Endodermal cell (in vitro differentiated cells): ENCODE measurements around the gene PNN. TPM values are rescaled to one million over a fixed set of nuclear protein-coding genes. Genes with fewer than 3 reads are reported as not detected.

Source experiments
- DNase-seq: peaks from one replicate; pipeline ENCODE4 v3.0.0-alpha.2; 2017
- H3K27ac ChIP-seq: 2 replicates; pipeline ENCODE4 v1.5.1; 2013; ENCODE audit warnings: mild to moderate bottlenecking, low read depth, low read length, moderate library complexity
- H3K27me3 ChIP-seq: 2 replicates; pipeline ENCODE4 v1.6.1; 2013; ENCODE audit warnings: mild to moderate bottlenecking, low read length, moderate library complexity; ENCODE audit not compliant: insufficient read depth, control insufficient read depth, poor library complexity, severe bottlenecking
- H3K36me3 ChIP-seq: 2 replicates; pipeline ENCODE4 v1.7.0; 2013; ENCODE audit warnings: mild to moderate bottlenecking, low read length, moderate library complexity; ENCODE audit not compliant: control insufficient read depth, insufficient read depth
- H3K4me1 ChIP-seq: one replicate; pipeline ENCODE4 v1.7.0; 2013; ENCODE audit warnings: low read length; ENCODE audit not compliant: control insufficient read depth, insufficient read depth
- H3K4me3 ChIP-seq: 2 replicates; pipeline ENCODE4 v1.5.1; 2013; ENCODE audit warnings: mild to moderate bottlenecking, low read length, moderate library complexity
- H3K9ac ChIP-seq: 2 replicates; pipeline ENCODE4 v1.6.1; 2013; ENCODE audit warnings: mild to moderate bottlenecking, low read length, moderate library complexity; ENCODE audit not compliant: poor library complexity, severe bottlenecking; ENCODE audit errors: extremely low read depth
- H3K9me3 ChIP-seq: 2 replicates; pipeline ENCODE4 v1.6.1; 2013; ENCODE audit warnings: mild to moderate bottlenecking, low read length, moderate library complexity; ENCODE audit not compliant: control insufficient read depth
- H3K27ac Mint-ChIP-seq: 2 replicates; pipeline ENCODE4 v1.8.0; 2020; ENCODE audit warnings: mixed read lengths
- H3K27me3 Mint-ChIP-seq: 2 replicates; pipeline ENCODE4 v1.8.0; 2021; ENCODE audit warnings: mild to moderate bottlenecking, mixed read lengths; ENCODE audit not compliant: insufficient read depth
- H3K36me3 Mint-ChIP-seq: 2 replicates; pipeline ENCODE4 v1.8.0; 2020; ENCODE audit warnings: low read depth, mixed read lengths
- H3K4me1 Mint-ChIP-seq: 2 replicates; pipeline ENCODE4 v1.8.0; 2020; ENCODE audit warnings: mixed read lengths
- H3K4me3 Mint-ChIP-seq: 2 replicates; pipeline ENCODE4 v1.8.0; 2020; ENCODE audit warnings: mild to moderate bottlenecking, moderate library complexity, mixed read lengths
- H3K9me3 Mint-ChIP-seq: 2 replicates; pipeline ENCODE4 v1.8.0; 2020; ENCODE audit warnings: mild to moderate bottlenecking, mixed read lengths
- CTCF ChIP-seq: fragments of 200-600 bp; sonication (generic); conservative IDR thresholded peaks from 2 replicates; pipeline ENCODE4 v1.5.0; 2021; ENCODE audit warnings: antibody characterized with exemption, mild to moderate bottlenecking
- WGBS, 2 experiments: methylation state at CpG; one replicate each; pipeline versions ENCODE4 v1.1.5 to v1.1.7; 2013; ENCODE audit warnings: missing lambda C conversion rate in 2 of 2, mixed read lengths in 1 of 2; ENCODE audit not compliant: insufficient coverage in 1 of 2, insufficient read length in 1 of 2; 5-methylcytosine and 5-hydroxymethylcytosine counted together
- total RNA-seq, 2 donors: library from RNA; stranded (reverse); fragmentation: NEBNext Ultra II Directional in 1 of 2; extraction: Animal tissue kit (Norgen Biotek cat#: 25700) in 1 of 2; gene quantifications; 2 replicates in 1 of 2; 3 replicates in 1 of 2; pipeline ENCODE4 v1.2.1, GENCODE V29; 2021

The PNN gene
- total RNA-seq, 2 donors from 2014 or later, result 122 to 148 TPM

GRCh38 chr14:39184628-39185255 lies 9.7 kb downstream of the PNN start:
- TF ChIP-seq CTCF, result no peak
- WGBS, 2 experiments, result 91 to 95% methylated on average over 2 to 4 of the region's 4 CpGs
- Mint-ChIP-seq H3K36me3 (peaks cover 30% of the 10 kb centered on the region), H3K27me3 (no peaks in the 10 kb centered on the region), H3K27ac (peak overlapping the region; percentile 6), H3K9me3 (no peaks in the 10 kb centered on the region), H3K4me1 (peaks cover 15% of the 10 kb centered on the region), H3K4me3 (no peak overlapping the region)
- Histone ChIP-seq H3K9ac (no peak overlapping the region), H3K4me3 (no peak overlapping the region), H3K27me3 (no peaks in the 10 kb centered on the region), H3K4me1 (peaks cover 19% of the 10 kb centered on the region), H3K27ac (no peak overlapping the region), H3K9me3 (no peaks in the 10 kb centered on the region), H3K36me3 (peaks cover 58% of the 10 kb centered on the region)
- no peak for DNase-seq

GRCh38 chr14:39185256-39186049 lies 10.4 kb downstream of the PNN start:
- Mint-ChIP-seq H3K4me3 (no peak overlapping the region), H3K9me3 (no peaks in the 10 kb centered on the region), H3K27me3 (no peaks in the 10 kb centered on the region), H3K4me1 (peaks cover 15% of the 10 kb centered on the region), H3K36me3 (peaks cover 31% of the 10 kb centered on the region), H3K27ac (no peak overlapping the region)
- no peak overlapping the region for H3K9ac ChIP-seq
- no peaks in the 10 kb centered on the region for H3K9me3 ChIP-seq
- no peaks in the 10 kb centered on the region for H3K27me3 ChIP-seq
- no peak for TF ChIP-seq CTCF
- no peak overlapping the region for H3K4me3 ChIP-seq
- no peak overlapping the region for H3K27ac ChIP-seq
- peaks cover 51% of the 10 kb centered on the region for H3K36me3 ChIP-seq
- DNase-seq, result no peak
- WGBS, 2 experiments, result 95 to 100% methylated on average over 2 to 4 of the region's 5 CpGs
- H3K4me1 ChIP-seq, result peaks cover 19% of the 10 kb centered on the region

GRCh38 chr14:39186941-39187525 lies 12.0 kb downstream of the PNN start:
- H3K4me3 Mint-ChIP-seq, result no peak overlapping the region
- Histone ChIP-seq H3K27ac (no peak overlapping the region), H3K27me3 (no peaks in the 10 kb centered on the region), H3K36me3 (peaks cover 45% of the 10 kb centered on the region), H3K4me1 (peaks cover 8% of the 10 kb centered on the region), H3K9me3 (no peaks in the 10 kb centered on the region), H3K4me3 (no peak overlapping the region), H3K9ac (no peak overlapping the region)
- peaks cover 15% of the 10 kb centered on the region for H3K4me1 Mint-ChIP-seq
- TF ChIP-seq CTCF, result no peak
- WGBS, 2 experiments, result 90 to 94% methylated on average over 3 to 4 of the region's 4 CpGs
- H3K9me3 Mint-ChIP-seq, result no peaks in the 10 kb centered on the region
- no peak for DNase-seq
- no peaks in the 10 kb centered on the region for H3K27me3 Mint-ChIP-seq
- H3K27ac Mint-ChIP-seq, result peak overlapping the region; percentile 65
- peaks cover 34% of the 10 kb centered on the region for H3K36me3 Mint-ChIP-seq
